K562 (cell line): ENCODE data around the gene SEC14L5.

ENCODE experiments used
- FOXP4 ChIP-seq: sonication (generic); formaldehyde crosslinking; IDR thresholded peaks from 2 replicates; pipeline ENCODE4 v1.8.0; 2022; ENCODE audit warnings: mild to moderate bottlenecking, missing genetic modification reagents, borderline replicate concordance
- GABPB1 ChIP-seq: sonication (generic); formaldehyde crosslinking; IDR thresholded peaks from 2 replicates; pipeline ENCODE4 v1.8.0; 2022; ENCODE audit warnings: mild to moderate bottlenecking, missing genetic modification reagents
- GATAD2A ChIP-seq: fragments of 450-650 bp; IDR thresholded peaks from 2 replicates; pipeline ENCODE4 v1.6.1; 2017
- KDM4B ChIP-seq, 2 experiments: fragments of 450-650 bp in 1 of 2; sonication (generic) in 1 of 2; IDR thresholded peaks; 2 replicates each; pipeline ENCODE4 v1.6.1; 2016 to 2017; ENCODE audit warnings: borderline replicate concordance in 2 of 2, antibody characterized with exemption in 1 of 2, low read depth in 1 of 2, mild to moderate bottlenecking in 1 of 2
- RBBP5 ChIP-seq: fragments of 200-600 bp; sonication (generic); IDR thresholded peaks from 2 replicates; pipeline ENCODE4 v1.6.1; 2012; ENCODE audit warnings: borderline replicate concordance, mild to moderate bottlenecking, low read length, control low read depth, inconsistent platforms; ENCODE audit not compliant: insufficient read depth, poor library complexity, severe bottlenecking
- RNF2 ChIP-seq: sonication (generic); IDR thresholded peaks from 2 replicates; pipeline ENCODE4 v1.6.1; 2016
- SMARCA5 ChIP-seq: fragments of 450-650 bp; IDR thresholded peaks from 2 replicates; pipeline ENCODE4 v1.6.1; 2016
- TAF1 ChIP-seq: IDR thresholded peaks from 2 replicates; pipeline ENCODE4 v1.6.1; 2011; ENCODE audit warnings: mild to moderate bottlenecking, low read length, moderate library complexity; ENCODE audit not compliant: insufficient read depth, control insufficient read depth, severe bottlenecking; ENCODE audit errors: extremely low read depth
- ZNF780A ChIP-seq: fragments of 250-450 bp; sonication (Bioruptor Pico); IDR thresholded peaks from 2 replicates; pipeline ENCODE4 v1.5.0; 2021; ENCODE audit warnings: mild to moderate bottlenecking
- TF ChIP-seq, protein P1 (sequence below), 3 experiments: IDR thresholded peaks in 2 of 3; conservative IDR thresholded peaks in 1 of 3; 2 replicates each; pipeline ENCODE4 v1.5.1; 2011 to 2012; ENCODE audit warnings: low read length in 3 of 3, mild to moderate bottlenecking in 3 of 3, control low read depth in 2 of 3, improper control_type of control experiment in 1 of 3, inconsistent platforms in 1 of 3, low read depth in 1 of 3, mixed read lengths in 1 of 3, moderate library complexity in 1 of 3; ENCODE audit not compliant: insufficient read depth in 2 of 3
- TF ChIP-seq, protein P2 (sequence below): sonication (generic); formaldehyde crosslinking; IDR thresholded peaks from 2 replicates; pipeline ENCODE4 v1.8.0; 2023; ENCODE audit warnings: mild to moderate bottlenecking, missing genetic modification reagents
- TF ChIP-seq, protein P3 (sequence below): fragments of 450-650 bp; formaldehyde crosslinking; IDR thresholded peaks from 2 replicates; pipeline ENCODE4 v1.4.0; 2022; ENCODE audit warnings: missing genetic modification characterization
- TF ChIP-seq, protein P4 (sequence below), 2 experiments: fragments of 450-650 bp; IDR thresholded peaks; 2 replicates each; pipeline ENCODE4 v1.6.1; 2016

DNA sequence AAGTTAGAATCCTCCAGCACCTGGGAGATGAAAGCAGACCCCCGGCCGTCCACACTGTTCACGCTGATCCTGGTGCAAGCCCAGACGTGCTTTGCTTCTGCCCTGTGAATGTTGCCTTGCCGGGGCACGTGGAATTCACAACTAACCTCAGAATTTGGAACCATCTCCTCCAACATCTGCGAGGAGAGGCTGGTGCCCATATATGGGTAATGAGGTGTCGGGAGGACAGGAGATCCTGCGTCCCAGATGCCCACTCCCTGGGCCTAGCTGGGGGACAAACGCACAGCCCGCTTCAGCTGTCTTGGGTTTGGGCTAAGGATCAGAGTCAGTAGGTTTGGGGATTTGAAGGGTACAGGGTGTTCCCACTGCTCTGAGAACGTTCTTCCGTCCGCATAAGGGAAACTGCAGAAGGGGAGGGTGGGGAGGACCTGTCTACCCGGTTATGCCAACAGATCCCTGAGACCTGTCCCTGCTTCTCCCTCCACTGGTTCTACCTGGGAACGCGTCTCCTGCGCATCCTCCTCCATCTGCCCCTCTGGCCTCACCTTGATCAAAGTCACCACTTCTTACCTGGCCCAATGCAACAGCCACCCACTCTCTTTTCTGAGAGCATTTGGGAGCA, 35.3 kb upstream of the SEC14L5 start:
- no peak for TF ChIP-seq GATAD2A
- TF ChIP-seq ZNF780A (CRISPR knock-in tag): no peak
- TF ChIP-seq KDM4B (IDR thresholded peaks at IDR 0.05; ENCODE audit: borderline replicate concordance in 2 of 2, low read depth in 1 of 2): no peak
- TF ChIP-seq, protein P1, sequence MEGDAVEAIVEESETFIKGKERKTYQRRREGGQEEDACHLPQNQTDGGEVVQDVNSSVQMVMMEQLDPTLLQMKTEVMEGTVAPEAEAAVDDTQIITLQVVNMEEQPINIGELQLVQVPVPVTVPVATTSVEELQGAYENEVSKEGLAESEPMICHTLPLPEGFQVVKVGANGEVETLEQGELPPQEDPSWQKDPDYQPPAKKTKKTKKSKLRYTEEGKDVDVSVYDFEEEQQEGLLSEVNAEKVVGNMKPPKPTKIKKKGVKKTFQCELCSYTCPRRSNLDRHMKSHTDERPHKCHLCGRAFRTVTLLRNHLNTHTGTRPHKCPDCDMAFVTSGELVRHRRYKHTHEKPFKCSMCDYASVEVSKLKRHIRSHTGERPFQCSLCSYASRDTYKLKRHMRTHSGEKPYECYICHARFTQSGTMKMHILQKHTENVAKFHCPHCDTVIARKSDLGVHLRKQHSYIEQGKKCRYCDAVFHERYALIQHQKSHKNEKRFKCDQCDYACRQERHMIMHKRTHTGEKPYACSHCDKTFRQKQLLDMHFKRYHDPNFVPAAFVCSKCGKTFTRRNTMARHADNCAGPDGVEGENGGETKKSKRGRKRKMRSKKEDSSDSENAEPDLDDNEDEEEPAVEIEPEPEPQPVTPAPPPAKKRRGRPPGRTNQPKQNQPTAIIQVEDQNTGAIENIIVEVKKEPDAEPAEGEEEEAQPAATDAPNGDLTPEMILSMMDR (IDR thresholded peaks at IDR 0.05 in 2 of 3, conservative IDR thresholded peaks at IDR 0.05 in 1 of 3; ENCODE audit: insufficient read depth in 2 of 3, low read depth in 1 of 3, low read length in 3 of 3): no peak
- no peak for TF ChIP-seq FOXP4 (CRISPR knock-in tag)
- no peak for TF ChIP-seq RNF2
- TF ChIP-seq, protein P2, sequence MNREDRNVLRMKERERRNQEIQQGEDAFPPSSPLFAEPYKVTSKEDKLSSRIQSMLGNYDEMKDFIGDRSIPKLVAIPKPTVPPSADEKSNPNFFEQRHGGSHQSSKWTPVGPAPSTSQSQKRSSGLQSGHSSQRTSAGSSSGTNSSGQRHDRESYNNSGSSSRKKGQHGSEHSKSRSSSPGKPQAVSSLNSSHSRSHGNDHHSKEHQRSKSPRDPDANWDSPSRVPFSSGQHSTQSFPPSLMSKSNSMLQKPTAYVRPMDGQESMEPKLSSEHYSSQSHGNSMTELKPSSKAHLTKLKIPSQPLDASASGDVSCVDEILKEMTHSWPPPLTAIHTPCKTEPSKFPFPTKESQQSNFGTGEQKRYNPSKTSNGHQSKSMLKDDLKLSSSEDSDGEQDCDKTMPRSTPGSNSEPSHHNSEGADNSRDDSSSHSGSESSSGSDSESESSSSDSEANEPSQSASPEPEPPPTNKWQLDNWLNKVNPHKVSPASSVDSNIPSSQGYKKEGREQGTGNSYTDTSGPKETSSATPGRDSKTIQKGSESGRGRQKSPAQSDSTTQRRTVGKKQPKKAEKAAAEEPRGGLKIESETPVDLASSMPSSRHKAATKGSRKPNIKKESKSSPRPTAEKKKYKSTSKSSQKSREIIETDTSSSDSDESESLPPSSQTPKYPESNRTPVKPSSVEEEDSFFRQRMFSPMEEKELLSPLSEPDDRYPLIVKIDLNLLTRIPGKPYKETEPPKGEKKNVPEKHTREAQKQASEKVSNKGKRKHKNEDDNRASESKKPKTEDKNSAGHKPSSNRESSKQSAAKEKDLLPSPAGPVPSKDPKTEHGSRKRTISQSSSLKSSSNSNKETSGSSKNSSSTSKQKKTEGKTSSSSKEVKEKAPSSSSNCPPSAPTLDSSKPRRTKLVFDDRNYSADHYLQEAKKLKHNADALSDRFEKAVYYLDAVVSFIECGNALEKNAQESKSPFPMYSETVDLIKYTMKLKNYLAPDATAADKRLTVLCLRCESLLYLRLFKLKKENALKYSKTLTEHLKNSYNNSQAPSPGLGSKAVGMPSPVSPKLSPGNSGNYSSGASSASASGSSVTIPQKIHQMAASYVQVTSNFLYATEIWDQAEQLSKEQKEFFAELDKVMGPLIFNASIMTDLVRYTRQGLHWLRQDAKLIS (CRISPR knock-in tag): no peak
- TF ChIP-seq, protein P3, sequence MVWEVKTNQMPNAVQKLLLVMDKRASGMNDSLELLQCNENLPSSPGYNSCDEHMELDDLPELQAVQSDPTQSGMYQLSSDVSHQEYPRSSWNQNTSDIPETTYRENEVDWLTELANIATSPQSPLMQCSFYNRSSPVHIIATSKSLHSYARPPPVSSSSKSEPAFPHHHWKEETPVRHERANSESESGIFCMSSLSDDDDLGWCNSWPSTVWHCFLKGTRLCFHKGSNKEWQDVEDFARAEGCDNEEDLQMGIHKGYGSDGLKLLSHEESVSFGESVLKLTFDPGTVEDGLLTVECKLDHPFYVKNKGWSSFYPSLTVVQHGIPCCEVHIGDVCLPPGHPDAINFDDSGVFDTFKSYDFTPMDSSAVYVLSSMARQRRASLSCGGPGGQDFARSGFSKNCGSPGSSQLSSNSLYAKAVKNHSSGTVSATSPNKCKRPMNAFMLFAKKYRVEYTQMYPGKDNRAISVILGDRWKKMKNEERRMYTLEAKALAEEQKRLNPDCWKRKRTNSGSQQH (CRISPR knock-in tag): no peak
- TF ChIP-seq SMARCA5: no peak
- TF ChIP-seq GABPB1 (CRISPR knock-in tag): no peak
- no peak for TF ChIP-seq RBBP5
- TF ChIP-seq TAF1: no peak
- TF ChIP-seq, protein P4, sequence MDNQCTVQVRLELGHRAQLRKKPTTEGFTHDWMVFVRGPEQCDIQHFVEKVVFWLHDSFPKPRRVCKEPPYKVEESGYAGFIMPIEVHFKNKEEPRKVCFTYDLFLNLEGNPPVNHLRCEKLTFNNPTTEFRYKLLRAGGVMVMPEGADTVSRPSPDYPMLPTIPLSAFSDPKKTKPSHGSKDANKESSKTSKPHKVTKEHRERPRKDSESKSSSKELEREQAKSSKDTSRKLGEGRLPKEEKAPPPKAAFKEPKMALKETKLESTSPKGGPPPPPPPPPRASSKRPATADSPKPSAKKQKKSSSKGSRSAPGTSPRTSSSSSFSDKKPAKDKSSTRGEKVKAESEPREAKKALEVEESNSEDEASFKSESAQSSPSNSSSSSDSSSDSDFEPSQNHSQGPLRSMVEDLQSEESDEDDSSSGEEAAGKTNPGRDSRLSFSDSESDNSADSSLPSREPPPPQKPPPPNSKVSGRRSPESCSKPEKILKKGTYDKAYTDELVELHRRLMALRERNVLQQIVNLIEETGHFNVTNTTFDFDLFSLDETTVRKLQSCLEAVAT (IDR thresholded peaks at IDR 0.05): no peak
